SK-N-DZ (cell line): ENCODE measurements around the gene EAPP.
"Not testable (repeated sequence)": the region's sequence is repeated elsewhere in the genome, so short reads cannot be mapped to it uniquely, and the experiment has no call there.

Experiments
- DNase-seq: peaks from one replicate; pipeline ENCODE4 v3.0.0-alpha.2; 2015; ENCODE audit warnings: low spot score
- small RNA-seq, 2 experiments: library from RNA; depleted of rRNA; stranded (forward); fragments of <200 nt; gene quantifications; one replicate each; pipeline ENCODE3, GENCODE V24; 2014

Gene EAPP

DNA sequence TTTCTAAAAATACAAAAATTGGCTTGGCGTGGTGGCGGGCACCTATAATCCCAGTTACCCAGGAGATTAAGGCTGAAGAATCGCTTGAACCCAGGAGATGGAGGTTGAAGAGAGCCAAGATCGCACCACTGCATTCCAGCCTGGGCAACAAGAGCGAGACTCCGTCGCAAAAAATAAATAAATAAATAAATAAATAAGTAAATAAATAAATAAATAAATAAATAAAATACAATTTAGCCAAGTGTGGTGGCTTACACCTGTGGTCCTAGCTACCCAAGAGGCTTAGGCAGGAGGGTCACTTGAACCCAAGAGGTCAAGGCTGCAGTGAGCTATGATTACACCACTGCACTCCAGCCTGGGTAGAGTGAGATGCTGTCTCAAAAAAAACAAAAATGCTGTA, 51.0 kb downstream of the EAPP start:
- DNase-seq: no peak

- peak; percentile 90 for DNase-seq
These were observed 54.8 kb downstream of the EAPP start for GRCh38 chr14:34484726-34485125.

DNA sequence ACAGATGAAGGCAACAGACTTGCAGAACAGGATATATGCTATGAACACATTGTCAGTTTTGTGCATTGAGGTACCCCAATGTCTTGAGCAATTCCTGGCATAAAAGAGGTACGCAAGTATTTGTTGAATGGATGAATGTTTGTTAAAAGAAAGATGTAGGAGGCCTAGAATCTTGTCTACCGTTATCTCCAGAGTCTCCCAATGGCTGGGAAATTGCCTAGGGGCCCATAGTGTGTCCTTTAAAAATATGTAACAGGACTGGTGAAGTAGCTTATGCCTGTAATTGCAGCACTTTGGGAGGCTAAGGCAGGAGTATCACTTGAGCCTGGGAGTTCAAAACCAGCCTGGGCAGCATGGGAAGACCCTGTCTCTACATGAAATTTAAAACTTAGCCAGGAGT, 57.0 kb downstream of the EAPP start:
- DNase-seq: no peak

DNA sequence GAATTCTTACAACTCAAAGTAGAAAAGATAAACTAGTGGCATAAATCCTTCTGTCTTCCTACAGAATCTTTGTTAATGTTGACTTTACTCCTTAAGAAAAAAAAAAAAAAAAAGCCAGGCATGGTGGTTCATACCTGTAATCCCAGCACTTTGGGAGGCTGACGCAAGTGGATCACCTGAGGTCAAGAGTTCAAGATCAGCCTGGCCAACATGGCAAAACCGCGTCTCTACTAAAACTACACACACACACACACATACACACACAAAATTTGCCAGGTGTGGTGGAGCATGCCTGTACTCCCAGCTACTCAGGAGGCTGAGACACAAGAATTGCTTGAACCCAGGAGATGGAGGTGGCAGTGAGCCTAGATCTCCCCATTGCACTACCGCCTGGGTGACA, 59.8 kb downstream of the EAPP start:
- no peak for DNase-seq

DNA sequence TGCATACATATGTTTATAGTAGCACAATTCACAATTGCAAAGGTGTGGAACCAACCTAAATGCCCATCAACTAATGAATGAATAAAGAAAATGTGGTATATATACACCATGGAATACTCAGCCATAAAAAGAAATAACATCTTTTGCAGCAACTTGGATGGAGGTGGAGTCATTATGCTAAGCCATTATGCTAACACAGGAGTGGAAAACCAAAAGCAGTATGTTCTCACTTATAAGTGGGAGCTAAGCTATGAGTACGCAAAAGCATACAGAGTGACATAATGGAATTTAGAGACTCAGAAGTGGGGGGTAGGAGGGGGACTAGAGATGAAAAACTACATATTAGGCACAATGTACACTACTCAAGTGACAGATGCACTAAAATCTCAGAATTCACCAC, 61.2 kb downstream of the EAPP start:
- no peak for DNase-seq

- not testable (repeated sequence) for DNase-seq
These were observed 63.5 kb downstream of the EAPP start for GRCh38 chr14:34476036-34476435.

DNA sequence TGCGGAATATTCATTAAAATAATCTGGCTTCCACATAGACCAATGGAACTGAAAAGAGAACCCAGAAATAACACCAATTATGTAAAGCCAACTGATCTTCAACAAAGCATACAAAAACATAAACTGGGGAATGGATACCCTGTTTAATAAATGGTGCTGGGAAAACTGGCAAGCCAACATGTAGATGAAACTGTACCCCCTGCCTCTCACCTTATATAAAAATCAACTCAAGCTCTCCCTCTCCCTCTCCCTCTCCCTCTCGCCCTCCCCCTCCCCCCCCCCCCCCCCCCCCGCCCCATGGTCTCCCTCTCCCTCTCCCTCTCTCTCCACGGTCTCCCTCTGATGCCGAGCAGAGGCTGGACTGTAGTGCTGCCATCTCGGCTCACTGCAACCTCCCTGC, 64.3 kb downstream of the EAPP start:
- no peak for DNase-seq

GRCh38 chr14:34474187-34474679, 65.3 kb downstream of the EAPP start:
- no peak for DNase-seq

DNA sequence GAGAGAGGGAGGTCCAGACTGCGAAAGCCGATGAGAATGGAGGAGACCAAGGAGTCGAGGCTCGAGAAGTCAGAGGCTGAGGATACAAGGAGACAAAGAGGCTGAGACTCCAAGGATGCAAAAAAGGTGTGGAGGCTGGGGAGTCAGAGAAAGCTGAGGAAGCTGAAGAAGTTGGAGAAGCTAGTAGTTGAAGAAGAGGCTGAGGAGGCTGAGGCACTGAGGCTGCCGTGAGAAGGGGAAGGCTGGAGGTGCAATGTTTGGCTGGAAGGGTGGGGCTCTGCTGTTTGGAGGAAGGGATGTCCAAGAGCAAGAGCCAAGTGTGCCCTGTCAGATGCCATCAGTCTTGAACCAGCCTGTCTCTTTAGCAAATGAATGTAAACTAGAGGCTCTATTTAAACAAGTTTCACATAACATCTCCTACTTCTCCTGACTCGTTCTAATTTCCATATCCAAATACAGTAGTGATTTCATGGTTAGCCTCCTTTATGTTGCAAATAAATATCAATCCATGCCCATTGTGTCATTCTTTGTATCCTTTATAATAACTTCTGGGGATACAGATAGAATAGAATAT, 66.7 kb downstream of the EAPP start:
- DNase-seq: no peak

GRCh38 chr14:34470319-34470718, 69.2 kb downstream of the EAPP start:
- DNase-seq: no peak

DNA sequence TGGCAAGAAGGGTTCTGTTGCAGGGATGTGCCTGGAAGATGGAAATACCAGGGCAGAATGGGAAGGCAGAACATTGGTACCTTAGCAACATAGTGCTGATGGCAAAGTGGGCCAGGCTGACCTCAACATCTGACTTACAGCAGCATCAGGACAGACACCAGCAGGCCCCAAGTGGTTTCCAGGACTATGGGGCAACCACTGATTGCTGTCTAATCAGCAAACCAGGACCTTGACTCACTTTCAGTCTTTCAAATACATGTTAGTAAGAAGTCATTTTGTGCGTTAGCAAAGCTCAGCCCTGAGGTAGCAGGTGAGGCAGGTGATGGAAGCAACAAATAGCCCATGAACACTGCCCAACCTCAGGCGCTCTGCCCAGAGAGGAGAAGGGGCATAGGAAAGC, 72.8 kb downstream of the EAPP start:
- no peak for DNase-seq

Small RNA genes lying within 50 kb of the gene (small RNA-seq; reads per million reads assigned to genes)
- gene RNU1-27P: 0 reads per million in 2 experiments
- gene RNU1-28P: 0 reads per million in 2 experiments
